Measurements from ENCODE around the gene AIMP1.

DNA sequence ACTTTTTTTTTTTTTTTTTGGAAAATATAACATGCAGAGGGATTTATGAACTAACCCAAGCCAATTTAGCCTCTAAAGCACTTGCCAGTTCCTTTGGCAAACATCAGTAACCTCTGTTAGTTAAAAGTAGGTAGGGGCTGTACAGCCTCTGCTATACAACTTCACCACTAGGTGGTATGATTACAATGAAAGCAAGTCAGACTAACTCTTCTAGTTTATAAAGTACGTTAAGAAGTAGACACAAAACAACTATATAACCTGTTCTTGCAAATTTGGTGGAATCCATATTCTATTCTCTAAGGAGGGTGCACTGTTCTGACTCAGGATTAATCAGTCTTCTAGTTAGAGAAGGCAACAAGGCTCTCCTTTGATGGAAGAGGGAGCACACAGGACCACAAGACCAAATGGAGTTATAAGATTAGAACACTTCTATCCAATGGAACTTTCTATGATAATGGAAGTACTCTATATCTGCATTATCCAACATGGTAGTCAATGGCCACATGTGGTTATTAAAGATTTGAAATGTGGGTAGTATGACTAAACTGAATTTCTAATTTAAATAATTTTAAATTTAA lies 12.8 kb downstream of the AIMP1 start:
- TF ChIP-seq, protein P1, sequence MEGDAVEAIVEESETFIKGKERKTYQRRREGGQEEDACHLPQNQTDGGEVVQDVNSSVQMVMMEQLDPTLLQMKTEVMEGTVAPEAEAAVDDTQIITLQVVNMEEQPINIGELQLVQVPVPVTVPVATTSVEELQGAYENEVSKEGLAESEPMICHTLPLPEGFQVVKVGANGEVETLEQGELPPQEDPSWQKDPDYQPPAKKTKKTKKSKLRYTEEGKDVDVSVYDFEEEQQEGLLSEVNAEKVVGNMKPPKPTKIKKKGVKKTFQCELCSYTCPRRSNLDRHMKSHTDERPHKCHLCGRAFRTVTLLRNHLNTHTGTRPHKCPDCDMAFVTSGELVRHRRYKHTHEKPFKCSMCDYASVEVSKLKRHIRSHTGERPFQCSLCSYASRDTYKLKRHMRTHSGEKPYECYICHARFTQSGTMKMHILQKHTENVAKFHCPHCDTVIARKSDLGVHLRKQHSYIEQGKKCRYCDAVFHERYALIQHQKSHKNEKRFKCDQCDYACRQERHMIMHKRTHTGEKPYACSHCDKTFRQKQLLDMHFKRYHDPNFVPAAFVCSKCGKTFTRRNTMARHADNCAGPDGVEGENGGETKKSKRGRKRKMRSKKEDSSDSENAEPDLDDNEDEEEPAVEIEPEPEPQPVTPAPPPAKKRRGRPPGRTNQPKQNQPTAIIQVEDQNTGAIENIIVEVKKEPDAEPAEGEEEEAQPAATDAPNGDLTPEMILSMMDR (IDR thresholded peaks at IDR 0.05): peak; percentile 54; the same call in 1 of the 2 replicates
- TF ChIP-seq POLR2AphosphoS5 (IDR thresholded peaks at IDR 0.05; ENCODE audit: low read depth, low read length) (no peak), TCF7L2 (IDR thresholded peaks at IDR 0.05; ENCODE audit: low read depth, low read length) (no peak), SIN3A (IDR thresholded peaks at IDR 0.05; ENCODE audit: borderline replicate concordance, insufficient read depth, low read depth, low read length) (no peak)
- TF ChIP-seq, protein P2, sequence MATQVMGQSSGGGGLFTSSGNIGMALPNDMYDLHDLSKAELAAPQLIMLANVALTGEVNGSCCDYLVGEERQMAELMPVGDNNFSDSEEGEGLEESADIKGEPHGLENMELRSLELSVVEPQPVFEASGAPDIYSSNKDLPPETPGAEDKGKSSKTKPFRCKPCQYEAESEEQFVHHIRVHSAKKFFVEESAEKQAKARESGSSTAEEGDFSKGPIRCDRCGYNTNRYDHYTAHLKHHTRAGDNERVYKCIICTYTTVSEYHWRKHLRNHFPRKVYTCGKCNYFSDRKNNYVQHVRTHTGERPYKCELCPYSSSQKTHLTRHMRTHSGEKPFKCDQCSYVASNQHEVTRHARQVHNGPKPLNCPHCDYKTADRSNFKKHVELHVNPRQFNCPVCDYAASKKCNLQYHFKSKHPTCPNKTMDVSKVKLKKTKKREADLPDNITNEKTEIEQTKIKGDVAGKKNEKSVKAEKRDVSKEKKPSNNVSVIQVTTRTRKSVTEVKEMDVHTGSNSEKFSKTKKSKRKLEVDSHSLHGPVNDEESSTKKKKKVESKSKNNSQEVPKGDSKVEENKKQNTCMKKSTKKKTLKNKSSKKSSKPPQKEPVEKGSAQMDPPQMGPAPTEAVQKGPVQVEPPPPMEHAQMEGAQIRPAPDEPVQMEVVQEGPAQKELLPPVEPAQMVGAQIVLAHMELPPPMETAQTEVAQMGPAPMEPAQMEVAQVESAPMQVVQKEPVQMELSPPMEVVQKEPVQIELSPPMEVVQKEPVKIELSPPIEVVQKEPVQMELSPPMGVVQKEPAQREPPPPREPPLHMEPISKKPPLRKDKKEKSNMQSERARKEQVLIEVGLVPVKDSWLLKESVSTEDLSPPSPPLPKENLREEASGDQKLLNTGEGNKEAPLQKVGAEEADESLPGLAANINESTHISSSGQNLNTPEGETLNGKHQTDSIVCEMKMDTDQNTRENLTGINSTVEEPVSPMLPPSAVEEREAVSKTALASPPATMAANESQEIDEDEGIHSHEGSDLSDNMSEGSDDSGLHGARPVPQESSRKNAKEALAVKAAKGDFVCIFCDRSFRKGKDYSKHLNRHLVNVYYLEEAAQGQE (IDR thresholded peaks at IDR 0.05; ENCODE audit: insufficient read depth in 1 of 2, low read depth in 2 of 2, low read length in 1 of 2): no peak
